Fibroblast of lung (primary cell): ENCODE results near the gene PPP1R26. TPM values are rescaled to one million over a fixed set of nuclear protein-coding genes. Genes with fewer than 3 reads are reported as not detected.
"Not testable (repeated sequence)": the region's sequence is repeated elsewhere in the genome, so short reads cannot be mapped to it uniquely, and the experiment has no call there.

Experiments
- DNase-seq, 2 donors: peaks; one replicate each; pipeline versions ENCODE4 v3.0.0 to v3.0.0-alpha.2; 2010; ENCODE audit warnings: low read depth in 2 of 2
- H2AFZ ChIP-seq: 2 replicates; pipeline ENCODE4 v1.5.1; 2012; ENCODE audit warnings: low read length, control low read depth, inconsistent platforms
- H3K27ac ChIP-seq: 2 replicates; pipeline ENCODE4 v1.5.1; 2011; ENCODE audit warnings: low read length, control low read depth; ENCODE audit not compliant: insufficient read depth
- H3K27me3 ChIP-seq: 2 replicates; pipeline ENCODE4 v1.5.1; 2011; ENCODE audit warnings: mild to moderate bottlenecking, low read length; ENCODE audit not compliant: control insufficient read depth, insufficient read depth
- H3K36me3 ChIP-seq: 2 replicates; pipeline ENCODE4 v1.5.1; 2011; ENCODE audit warnings: low read length; ENCODE audit not compliant: control insufficient read depth, insufficient read depth
- H3K4me1 ChIP-seq: 2 replicates; pipeline ENCODE4 v1.5.1; 2011; ENCODE audit warnings: low read length; ENCODE audit not compliant: control insufficient read depth, insufficient read depth; ENCODE audit errors: extremely low read depth
- H3K4me2 ChIP-seq: 2 replicates; pipeline ENCODE4 v1.5.1; 2011; ENCODE audit warnings: low read length, control low read depth; ENCODE audit not compliant: insufficient read depth; ENCODE audit errors: extremely low read depth
- H3K4me3 ChIP-seq, 4 experiments: fragments of 200-600 bp in 1 of 4; sonication (generic) in 1 of 4; replicated peaks in 1 of 4; 2 replicates each; pipeline ENCODE4 v1.5.1; 2011 to 2016; ENCODE audit warnings: low read length in 4 of 4, low read depth in 3 of 4, mild to moderate bottlenecking in 3 of 4, control low read depth in 2 of 4, inconsistent platforms in 1 of 4, mixed read lengths in 1 of 4; ENCODE audit not compliant: insufficient read depth in 1 of 4; ENCODE audit errors: control extremely low read depth in 1 of 4
- H3K79me2 ChIP-seq: 2 replicates; pipeline ENCODE4 v1.5.1; 2012; ENCODE audit warnings: mild to moderate bottlenecking, low read length, inconsistent platforms; ENCODE audit not compliant: control insufficient read depth, insufficient read depth
- H3K9ac ChIP-seq: 2 replicates; pipeline ENCODE4 v1.5.1; 2011; ENCODE audit warnings: mild to moderate bottlenecking, low read length, control low read depth; ENCODE audit not compliant: insufficient read depth
- H3K9me3 ChIP-seq: 2 replicates; pipeline ENCODE4 v1.5.1; 2012; ENCODE audit warnings: low read depth, low read length; ENCODE audit not compliant: control insufficient read depth, insufficient read depth
- H4K20me1 ChIP-seq: 2 replicates; pipeline ENCODE4 v1.5.1; 2011; ENCODE audit warnings: low read length; ENCODE audit not compliant: control insufficient read depth, insufficient read depth; ENCODE audit errors: extremely low read depth
- EZH2 ChIP-seq: IDR thresholded peaks from 2 replicates; pipeline ENCODE4 v1.5.1; 2012; ENCODE audit warnings: low read length, control low read depth, mild to moderate bottlenecking; ENCODE audit errors: missing control alignments
- polyA plus RNA-seq, 2 donors: library from polyadenylated mRNA; depleted of rRNA in 1 of 2; stranded (reverse) in 1 of 2; unstranded in 1 of 2; fragments of >200 nt; gene quantifications; 2 replicates each; pipeline ENCODE4 v1.2.1, GENCODE V29; 2011 to 2012; ENCODE audit warnings: missing spikeins in 1 of 2
- total RNA-seq: library from RNA; depleted of rRNA; stranded (reverse); fragments of >200 nt; gene quantifications from 2 replicates; pipeline ENCODE4 v1.2.1, GENCODE V29; 2014
- TF ChIP-seq, protein P1 (sequence below), 2 donors: IDR thresholded peaks in 1 of 2; conservative IDR thresholded peaks in 1 of 2; 1 replicate in 1 of 2; 2 replicates in 1 of 2; pipeline ENCODE4 v1.5.1; 2011 to 2012; ENCODE audit warnings: low read length in 2 of 2, control low read depth in 1 of 2, inconsistent platforms in 1 of 2, low read depth in 1 of 2, mild to moderate bottlenecking in 1 of 2

Gene PPP1R26
- total and polyA plus RNA-seq, 2 donors (not counting 1 experiment from before 2014, with no cell fraction given), result 2.9 to 8.9 TPM

DNA sequence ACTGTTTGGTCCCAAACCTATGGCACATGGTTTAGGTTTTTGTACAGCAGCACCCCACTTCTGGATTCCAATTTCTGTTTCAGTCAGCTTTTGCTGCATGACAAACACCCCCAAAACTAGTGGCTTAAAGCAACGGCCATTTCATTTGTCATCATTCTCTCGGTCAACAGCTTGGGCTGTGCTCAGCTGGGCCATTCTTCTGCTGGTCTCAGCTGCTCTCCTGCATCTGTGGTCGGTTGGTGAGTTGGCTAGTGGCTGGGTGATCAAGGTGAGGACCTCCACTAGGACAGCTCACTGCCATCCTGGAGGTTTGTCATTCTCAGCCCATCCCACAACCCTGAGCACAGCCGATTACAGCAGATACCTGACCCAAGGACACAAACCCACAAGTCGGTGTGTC lies 24.8 kb upstream of the PPP1R26 start:
- Histone ChIP-seq H3K9ac (no peak overlapping the region), H3K4me1 (no peaks in the 10 kb centered on the region), H3K27ac (no peak overlapping the region), H2AFZ (no peak overlapping the region), H4K20me1 (no peaks in the 10 kb centered on the region), H3K36me3 (no peaks in the 10 kb centered on the region), H3K79me2 (no peaks in the 10 kb centered on the region), H3K9me3 (no peaks in the 10 kb centered on the region), H3K27me3 (no peaks in the 10 kb centered on the region), H3K4me3 (no peak overlapping the region), H3K4me2 (no peak overlapping the region)
- TF ChIP-seq, protein P1, sequence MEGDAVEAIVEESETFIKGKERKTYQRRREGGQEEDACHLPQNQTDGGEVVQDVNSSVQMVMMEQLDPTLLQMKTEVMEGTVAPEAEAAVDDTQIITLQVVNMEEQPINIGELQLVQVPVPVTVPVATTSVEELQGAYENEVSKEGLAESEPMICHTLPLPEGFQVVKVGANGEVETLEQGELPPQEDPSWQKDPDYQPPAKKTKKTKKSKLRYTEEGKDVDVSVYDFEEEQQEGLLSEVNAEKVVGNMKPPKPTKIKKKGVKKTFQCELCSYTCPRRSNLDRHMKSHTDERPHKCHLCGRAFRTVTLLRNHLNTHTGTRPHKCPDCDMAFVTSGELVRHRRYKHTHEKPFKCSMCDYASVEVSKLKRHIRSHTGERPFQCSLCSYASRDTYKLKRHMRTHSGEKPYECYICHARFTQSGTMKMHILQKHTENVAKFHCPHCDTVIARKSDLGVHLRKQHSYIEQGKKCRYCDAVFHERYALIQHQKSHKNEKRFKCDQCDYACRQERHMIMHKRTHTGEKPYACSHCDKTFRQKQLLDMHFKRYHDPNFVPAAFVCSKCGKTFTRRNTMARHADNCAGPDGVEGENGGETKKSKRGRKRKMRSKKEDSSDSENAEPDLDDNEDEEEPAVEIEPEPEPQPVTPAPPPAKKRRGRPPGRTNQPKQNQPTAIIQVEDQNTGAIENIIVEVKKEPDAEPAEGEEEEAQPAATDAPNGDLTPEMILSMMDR (conservative IDR thresholded peaks at IDR 0.05 in 1 of 2, IDR thresholded peaks at IDR 0.05 in 1 of 2; ENCODE audit: low read depth in 1 of 2, low read length in 2 of 2), result no peak
- no peak for TF ChIP-seq EZH2
- DNase-seq, result no peak

DNA sequence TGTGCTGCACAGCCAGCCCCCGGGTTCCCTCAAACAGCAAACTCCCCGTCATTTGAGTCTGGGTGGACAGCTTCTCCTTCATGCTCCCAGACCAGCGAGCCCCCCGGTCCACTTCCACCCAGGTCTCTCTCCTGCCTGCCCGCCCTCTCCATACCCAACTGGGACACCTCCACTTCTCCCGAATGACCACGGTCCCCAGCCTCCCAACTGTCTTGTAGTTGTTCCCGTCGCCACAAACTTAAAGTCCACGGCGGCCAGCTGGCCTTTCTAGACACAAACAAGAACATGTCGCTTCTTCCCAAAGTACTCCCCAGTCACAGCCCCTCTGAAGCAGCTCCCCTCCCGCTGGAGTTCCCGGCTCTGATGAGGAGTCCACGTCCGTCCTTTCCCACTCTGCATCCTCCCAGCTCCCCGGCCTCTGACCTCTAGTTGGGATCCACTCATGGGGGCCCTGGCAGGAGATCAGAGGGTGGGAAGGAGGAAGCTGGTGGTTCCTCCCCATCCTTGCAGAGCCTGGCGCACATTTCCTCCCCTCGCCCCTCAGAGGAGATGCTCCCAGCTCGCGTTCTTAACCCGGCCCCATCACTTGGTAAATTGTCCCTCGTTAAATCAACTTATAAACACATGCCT lies 24.1 kb upstream of the PPP1R26 start:
- Histone ChIP-seq H2AFZ (no peak overlapping the region), H3K4me3 (no peak overlapping the region), H3K36me3 (no peaks in the 10 kb centered on the region), H3K9me3 (no peaks in the 10 kb centered on the region), H4K20me1 (no peaks in the 10 kb centered on the region), H3K4me2 (no peak overlapping the region), H3K27me3 (no peaks in the 10 kb centered on the region), H3K9ac (no peak overlapping the region), H3K27ac (no peak overlapping the region), H3K79me2 (no peaks in the 10 kb centered on the region), H3K4me1 (no peaks in the 10 kb centered on the region)
- no peak for TF ChIP-seq EZH2
- TF ChIP-seq, protein P1 (conservative IDR thresholded peaks at IDR 0.05 in 1 of 2, IDR thresholded peaks at IDR 0.05 in 1 of 2; ENCODE audit: low read depth in 1 of 2, low read length in 2 of 2), result no peak
- no peak for DNase-seq

DNA sequence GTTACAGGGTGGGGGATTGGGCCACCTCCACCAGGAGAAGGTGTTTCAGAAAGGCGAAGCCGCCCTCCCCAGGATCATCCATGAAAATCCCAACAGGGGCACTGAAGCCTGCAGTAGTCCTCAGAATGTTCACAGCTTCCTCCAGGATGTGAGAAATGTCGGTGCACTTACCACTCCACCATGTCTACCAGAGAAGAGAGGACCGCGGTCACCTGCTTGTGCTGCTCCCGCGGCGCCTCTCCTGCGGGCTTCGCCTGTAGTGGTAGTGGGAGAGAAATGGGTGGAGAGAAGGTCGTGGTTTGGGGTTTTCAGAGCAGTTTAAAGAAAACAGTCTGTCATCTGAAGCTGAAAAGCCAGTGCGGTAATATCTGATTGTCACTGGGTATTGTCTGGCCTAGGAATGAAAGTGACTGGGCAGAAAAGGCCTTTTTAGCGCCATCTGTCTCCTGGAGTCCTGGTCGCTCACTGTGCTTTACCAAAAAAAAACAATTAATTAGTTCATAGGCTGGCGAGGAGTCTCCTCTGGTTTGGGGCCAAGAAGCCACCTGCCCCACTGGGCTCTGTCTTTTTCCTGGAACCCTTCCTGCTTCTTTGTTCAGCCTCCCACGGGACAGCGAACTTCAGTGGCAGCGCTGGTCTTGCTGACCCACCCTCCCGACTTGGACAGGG lies 23.0 kb upstream of the PPP1R26 start:
- Histone ChIP-seq H3K4me1 (no peaks in the 10 kb centered on the region), H3K79me2 (no peaks in the 10 kb centered on the region), H3K36me3 (no peaks in the 10 kb centered on the region), H3K27ac (no peak overlapping the region), H3K27me3 (no peaks in the 10 kb centered on the region), H3K4me2 (no peak overlapping the region), H4K20me1 (no peaks in the 10 kb centered on the region), H2AFZ (no peak overlapping the region), H3K9me3 (no peaks in the 10 kb centered on the region), H3K4me3 (no peak overlapping the region), H3K9ac (no peak overlapping the region)
- DNase-seq, result no peak
- TF ChIP-seq, protein P1 (conservative IDR thresholded peaks at IDR 0.05 in 1 of 2, IDR thresholded peaks at IDR 0.05 in 1 of 2; ENCODE audit: low read depth in 1 of 2, low read length in 2 of 2), result no peak
- TF ChIP-seq EZH2, result no peak

DNA sequence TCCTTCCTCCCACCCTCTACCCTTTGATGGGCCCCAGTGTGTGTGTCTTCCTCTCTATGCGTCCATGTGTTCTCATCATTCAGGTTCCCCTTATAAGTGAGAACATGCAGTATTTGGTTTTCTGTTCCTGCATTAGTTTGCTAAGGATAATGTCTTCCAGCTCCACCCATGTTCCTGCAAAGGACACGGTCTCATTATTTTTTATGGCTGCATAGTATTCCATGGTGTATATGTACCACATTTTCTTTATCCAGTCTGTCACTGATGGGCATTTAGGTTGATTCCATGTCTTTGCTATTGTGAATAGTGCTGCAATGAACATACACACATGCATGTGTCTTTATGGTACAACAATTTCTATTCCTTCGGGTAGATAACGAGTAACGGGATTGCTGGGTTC lies 21.1 kb upstream of the PPP1R26 start:
- not testable (repeated sequence) for H3K79me2 ChIP-seq, H3K4me2 ChIP-seq, H3K36me3 ChIP-seq, H3K27me3 ChIP-seq, H3K27ac ChIP-seq, H2AFZ ChIP-seq, H4K20me1 ChIP-seq, H3K9me3 ChIP-seq, H3K9ac ChIP-seq, H3K4me3 ChIP-seq, H3K4me1 ChIP-seq, DNase-seq
